HepG2 (cell line): Measurements from ENCODE around the gene NYNRIN.

Experiments
- ZGPAT ChIP-seq: IDR thresholded peaks from 2 replicates; pipeline ENCODE4 v1.6.1; 2016; ENCODE audit warnings: mild to moderate bottlenecking
- ZKSCAN1 ChIP-seq: fragments of 150-350 bp; IDR thresholded peaks from 2 replicates; pipeline ENCODE4 v1.6.1; 2014; ENCODE audit warnings: low read length
- TF ChIP-seq, protein P1 (sequence below): sonication (generic); formaldehyde crosslinking; IDR thresholded peaks from 2 replicates; pipeline ENCODE4 v1.4.0; 2020; ENCODE audit warnings: missing genetic modification reagents

DNA sequence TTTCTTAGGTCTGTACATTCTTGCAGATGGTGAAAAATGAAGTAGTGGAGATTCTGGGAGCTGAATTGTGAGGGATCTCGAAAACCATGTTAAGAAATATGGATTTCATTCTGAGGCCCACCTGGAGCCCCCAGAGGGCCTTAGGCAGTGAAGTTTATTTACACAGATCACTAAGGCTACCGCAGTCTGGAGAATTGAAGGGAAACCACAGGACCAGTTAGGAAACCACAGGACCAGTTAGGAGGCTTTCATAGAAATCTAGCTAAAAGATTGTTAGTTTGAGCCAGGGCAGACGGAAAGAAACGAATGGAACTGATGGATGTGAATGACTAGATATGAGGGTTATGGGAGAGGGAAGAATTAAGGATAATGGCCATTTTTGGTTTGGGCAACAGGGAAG, 23.5 kb downstream of the NYNRIN start:
- no peak for TF ChIP-seq ZKSCAN1
- no peak for TF ChIP-seq ZGPAT (CRISPR knock-in tag)
- TF ChIP-seq, protein P1, sequence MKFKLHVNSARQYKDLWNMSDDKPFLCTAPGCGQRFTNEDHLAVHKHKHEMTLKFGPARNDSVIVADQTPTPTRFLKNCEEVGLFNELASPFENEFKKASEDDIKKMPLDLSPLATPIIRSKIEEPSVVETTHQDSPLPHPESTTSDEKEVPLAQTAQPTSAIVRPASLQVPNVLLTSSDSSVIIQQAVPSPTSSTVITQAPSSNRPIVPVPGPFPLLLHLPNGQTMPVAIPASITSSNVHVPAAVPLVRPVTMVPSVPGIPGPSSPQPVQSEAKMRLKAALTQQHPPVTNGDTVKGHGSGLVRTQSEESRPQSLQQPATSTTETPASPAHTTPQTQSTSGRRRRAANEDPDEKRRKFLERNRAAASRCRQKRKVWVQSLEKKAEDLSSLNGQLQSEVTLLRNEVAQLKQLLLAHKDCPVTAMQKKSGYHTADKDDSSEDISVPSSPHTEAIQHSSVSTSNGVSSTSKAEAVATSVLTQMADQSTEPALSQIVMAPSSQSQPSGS = no peak
